Stimulated activated CD4-positive, alpha-beta T cell treated with anti-CD3 and anti-CD28 coated beads, Interleukin-1b, Interleukin-23, amount 100 ng/mL, for 24 hours (primary cell): ENCODE measurements around the gene TTC16.
"Not testable (repeated sequence)": the region's sequence is repeated elsewhere in the genome, so short reads cannot be mapped to it uniquely, and the experiment has no call there.

Experiments
- DNase-seq, 4 experiments: peaks; one replicate each; pipeline ENCODE4 v3.0.0-alpha.2; 2020; ENCODE audit warnings: low read depth in 4 of 4, low spot score in 1 of 4

TTC16 gene

DNA sequence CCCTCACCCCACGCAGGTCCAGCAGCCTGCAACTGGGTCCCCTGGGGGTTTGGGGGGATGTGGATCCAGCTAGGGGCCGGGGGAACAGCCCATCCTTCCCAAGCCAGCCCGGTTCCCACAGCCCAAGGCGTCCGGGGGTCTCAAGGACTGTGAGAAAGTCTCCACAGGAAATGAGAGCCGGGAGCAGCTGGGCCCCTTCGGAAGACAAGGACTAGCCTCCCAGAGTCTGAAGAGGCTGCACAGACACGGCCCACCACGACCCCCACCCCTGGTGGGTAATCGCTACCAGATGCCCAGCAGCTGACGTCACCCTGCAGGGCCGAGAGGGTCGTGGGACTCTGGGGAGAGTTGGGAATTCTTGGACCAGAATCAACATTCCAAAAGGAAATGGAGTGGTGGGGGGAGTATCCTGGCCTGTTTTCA, 52.0 kb downstream of the TTC16 start:
- DNase-seq, result no peak

DNA sequence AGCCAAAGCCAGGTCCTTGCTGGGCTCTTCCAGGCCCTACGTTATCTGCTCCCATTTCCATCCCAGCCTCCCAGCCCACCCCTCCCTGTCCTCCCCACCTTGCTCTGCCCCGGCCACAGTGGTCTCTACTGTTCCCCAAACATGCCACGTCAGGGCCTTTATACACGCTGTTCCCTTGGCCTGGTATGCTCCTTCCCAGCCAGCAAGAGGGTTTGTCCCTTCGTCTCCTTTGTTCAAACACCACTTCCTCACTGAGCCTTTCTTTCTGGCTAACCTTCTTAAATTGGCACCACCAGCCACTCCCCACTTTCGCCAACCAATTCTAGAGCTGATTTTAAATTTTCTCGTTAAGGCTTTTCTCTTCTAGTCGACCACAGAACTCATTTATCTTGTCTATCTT, 52.8 kb downstream of the TTC16 start:
- DNase-seq, result no peak

DNA sequence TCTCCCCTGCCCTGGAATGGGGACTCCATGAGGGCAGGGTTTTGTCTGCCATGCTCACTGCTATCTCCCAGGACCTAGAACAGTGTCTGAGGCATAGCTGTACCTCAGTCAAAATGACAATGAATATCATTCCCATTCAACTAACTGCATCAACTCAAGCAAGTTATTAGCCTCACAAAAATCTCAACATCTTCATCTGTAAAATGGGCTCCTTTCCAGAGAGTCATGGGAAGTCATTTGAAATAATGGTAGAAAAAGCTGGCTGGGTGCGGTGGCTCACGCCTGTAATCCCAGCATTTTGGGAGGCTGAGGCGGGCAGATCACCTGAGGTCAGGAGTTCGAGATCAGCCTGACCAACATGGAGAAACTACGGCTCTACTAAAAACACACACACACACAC, 53.2 kb downstream of the TTC16 start:
- no peak for DNase-seq

DNA sequence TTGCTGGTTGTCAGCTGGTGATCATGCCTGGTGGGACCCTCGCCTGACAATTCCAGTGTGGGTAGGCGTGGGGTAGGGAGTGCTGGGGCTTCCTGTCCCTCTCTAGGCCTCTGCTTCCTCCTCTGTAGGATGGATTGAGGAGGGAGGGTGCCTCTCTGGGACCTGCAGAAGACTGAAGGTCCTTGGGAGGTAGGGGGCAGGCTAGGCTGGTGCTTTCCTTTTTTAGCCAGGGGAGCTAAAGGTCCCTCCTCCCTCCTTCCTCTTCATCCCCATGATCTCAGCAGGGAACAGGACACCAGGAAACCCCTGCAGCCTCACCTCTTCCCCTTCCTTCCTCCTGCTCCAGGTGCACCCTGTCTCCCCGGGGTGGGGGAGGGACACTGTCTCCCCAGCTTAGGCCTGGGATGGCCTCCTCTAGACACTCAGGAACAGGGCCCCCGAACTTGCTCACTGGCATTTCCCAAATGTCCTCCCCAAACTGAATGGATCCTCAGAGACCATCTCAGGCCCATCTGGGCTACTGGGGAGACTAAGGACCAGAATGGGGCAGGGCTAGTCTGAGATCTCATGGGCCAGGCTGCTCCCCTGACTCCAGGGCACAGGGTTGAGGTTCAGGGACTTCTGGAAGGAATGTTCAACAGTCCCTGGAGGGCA, 54.2 kb downstream of the TTC16 start:
- DNase-seq, result no peak

DNA sequence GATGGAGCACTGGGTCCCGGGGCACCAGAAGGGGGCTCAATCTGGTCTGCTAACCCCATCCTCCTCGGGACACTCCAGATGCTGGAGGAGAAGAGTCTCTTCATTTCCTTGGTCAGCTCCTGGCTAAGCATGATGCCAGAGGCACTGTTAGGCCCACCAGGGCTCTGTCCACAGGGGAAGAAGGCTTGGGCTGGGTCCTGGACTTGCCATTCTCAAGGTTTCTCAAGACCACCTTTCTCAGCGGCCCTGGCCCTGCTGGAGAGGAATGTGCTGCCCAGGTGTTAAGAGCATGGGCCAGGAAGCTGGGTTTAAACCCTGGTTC, 54.7 kb downstream of the TTC16 start:
- no peak for DNase-seq

DNA sequence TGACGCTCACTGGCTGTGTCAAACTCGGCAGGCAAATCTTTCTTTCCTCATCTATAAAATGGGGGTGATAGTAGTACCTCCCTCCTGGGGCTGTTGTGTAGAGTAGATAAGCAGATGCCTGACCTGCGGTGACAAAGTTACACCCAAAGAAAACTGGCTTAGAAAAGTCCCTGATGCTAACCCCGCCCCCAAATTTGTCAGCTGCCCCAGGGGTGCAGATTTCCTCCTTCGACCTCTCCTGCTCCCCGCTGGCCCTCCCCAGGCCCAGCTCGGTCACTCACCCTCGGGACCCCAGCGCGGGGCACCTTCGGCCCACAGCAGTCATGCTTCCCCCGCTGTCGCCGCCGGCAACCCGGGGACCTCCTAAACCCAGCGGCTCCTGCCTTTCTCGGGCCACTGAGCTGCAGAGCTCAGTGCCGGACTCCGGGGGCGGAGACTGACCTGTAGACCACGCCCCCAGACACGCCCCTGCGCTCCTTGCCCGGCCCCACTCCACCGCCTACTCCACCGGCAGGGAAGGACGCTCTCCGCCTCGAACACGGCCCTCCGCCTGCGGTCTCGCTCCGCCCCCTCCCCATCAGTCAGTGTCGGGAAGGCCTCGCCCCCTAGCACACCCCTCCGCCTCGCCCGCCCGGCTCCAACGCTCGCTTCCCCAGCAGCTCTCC, 55.2 kb downstream of the TTC16 start:
- DNase-seq, result peak; percentile 90 to 97 (median 94)

DNA sequence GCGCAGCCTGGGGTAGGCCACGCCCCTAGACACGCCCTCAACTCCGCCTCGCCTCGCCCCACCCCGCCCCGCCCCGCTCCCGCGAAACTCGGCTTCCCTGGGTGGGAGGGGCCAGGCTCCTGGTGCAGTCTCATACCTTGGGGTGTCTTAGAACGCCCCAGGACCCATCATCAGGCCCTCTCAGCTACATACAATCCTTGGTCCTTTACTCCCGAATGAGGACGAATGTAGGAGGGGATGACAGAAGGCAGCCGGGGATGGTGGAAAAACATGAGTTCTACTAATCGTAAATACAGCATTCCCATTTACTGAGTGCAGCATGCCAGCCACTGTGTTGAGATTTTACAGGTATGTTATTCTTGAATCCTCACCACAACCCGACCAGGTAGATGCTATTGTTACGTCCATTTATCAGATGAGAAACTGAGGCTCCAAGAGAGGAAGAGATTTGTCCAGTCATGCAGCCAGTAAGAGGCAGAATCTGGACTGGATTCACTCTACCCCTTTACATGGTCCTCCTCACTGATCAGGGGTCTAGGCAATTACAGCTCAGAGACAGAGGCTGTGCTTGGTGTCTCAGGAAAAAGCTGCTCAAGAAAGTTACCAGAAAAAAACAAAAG, 55.8 kb downstream of the TTC16 start:
- no peak for DNase-seq

DNA sequence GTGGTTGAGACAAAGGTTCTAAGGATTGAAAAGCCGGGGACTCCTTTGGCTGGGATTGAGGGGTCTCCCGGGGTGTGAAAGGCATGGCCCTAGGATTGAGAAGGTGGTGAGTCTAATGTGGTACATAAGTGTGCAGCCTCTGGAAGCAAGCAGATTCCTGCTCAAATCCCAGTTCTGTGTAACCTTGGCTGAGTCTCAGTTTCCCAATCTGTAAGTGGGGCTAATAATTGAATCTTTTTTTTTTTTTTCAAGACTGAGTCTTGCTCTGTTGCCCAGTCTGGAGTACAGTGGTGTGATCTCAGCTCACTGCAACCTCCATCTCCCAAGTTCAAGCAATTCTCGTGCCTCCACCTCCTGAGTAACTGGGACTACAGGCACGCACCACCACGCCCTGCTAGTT, 56.7 kb downstream of the TTC16 start:
- no peak for DNase-seq

DNA sequence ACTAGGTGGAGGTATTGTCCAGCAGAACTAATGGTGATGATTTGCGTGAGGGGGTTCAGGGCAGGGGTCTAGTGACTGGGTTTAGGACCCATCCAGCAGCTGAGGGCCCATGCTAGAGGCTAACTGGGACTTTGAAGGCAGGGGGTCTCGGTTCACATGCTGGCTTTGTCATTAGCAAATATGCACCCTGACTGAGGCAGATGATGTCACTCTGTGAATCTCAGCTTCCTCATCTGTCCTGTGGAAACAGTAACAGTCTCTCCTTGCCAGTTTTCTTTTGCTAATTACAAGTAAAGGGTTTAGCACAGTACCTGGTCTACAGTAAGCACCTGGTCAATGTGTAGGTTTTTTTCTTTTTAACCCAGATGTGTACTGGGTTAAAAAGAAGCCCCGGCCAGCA, 57.4 kb downstream of the TTC16 start:
- DNase-seq, result no peak

DNA sequence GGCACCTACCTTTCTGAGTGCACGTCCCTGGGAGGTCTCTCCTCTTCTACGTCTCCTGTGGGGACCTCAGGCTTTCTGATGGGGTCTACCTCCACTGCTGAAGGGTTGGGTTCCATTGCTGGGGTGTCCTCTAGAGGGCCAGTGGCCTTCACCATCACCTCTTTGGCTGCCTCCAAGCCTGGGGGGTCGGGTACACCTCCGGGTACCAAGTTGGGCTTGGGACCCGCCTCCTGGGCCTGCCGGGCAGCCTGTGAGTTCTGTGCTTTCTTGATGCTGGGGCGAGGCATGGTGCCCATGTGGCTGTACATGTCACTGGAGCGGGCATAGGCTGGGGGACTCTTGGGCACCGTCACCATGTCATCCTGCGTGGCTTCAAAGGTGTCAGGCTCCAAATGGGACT, 58.1 kb downstream of the TTC16 start:
- no peak for DNase-seq

DNA sequence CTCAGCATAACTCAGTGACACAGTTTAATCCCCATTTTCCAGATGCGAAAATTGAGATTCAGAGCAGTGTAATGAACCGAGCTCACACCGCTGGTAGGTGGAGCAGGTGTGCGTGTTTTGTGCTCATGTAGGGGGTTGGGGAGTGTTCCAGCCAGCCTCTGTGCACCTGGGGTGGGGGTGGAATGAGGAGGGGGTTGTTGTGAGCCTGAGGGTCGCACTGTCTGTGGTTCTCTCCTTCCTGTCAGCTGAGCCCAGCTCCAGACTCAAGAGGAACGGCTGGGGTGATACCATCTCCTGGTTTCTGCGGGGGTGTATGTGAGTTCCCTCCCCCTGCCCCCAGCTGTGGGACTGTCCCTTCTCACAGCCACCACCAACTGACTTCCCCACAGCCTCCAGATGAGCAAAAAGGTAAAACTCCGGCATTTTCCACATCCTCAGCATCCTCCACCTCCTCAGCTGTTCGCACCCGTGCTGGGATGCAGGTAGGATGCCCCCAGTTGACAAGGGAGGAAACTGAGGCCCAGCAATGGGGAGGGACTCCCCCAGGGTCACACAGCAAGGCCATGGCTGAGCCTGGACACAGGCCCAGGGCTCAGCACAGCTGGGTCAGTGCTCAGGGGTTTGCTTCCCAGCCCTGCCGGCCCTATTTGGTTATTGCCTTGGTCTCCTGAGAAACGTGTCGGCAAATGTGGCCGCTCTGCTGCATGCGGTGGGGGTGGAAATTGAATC, 60.5 kb downstream of the TTC16 start:
- peak in 2 of 4 experiments; percentile 53 to 76 for DNase-seq

DNA sequence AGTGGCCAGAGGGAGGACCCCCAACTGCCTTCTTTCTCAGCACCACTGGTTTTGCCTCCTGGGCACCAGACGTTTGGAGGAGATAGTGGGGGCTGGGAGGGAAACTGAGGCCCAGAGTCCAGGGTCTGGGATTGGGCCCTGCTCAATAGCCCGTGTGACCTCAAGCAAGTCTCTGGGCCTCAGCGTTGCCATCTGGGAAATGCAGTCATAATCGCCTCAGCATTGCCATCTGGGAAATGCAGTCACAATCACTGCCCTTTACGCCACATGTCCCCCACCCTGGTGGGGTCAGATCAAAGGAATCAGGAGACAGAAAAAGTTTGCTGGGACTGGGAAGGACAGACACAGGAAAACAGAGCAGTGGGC, 61.0 kb downstream of the TTC16 start:
- DNase-seq, result no peak

DNA sequence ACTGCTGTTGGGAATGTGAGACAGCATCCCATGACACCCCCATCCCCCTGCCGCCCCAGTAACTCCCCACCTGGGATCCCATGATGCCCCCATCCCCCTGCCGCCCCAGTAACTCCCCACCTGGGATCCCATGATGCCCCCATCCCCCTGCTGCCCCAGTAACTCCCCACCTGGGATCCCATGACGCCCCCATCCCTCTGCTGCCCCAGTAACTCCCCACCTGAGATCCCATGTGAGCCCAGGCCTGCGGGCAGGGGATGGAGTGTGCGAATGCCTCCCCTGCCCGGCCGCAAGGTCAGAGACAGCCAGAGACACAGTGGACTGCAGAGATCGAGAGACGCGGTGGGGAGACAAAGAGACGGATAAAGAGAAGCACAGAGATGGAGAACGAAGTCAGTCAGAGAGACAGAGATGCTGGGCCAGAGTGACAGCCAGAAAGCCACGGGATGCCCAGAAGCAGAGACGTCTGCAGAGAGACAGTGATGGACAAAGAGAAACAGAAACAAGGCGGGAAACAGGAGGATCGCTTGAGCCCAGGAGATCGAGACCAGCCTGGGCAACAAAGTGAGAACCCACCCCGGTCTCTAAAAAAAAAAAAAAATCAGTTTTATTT, 61.6 kb downstream of the TTC16 start:
- DNase-seq, result no peak

DNA sequence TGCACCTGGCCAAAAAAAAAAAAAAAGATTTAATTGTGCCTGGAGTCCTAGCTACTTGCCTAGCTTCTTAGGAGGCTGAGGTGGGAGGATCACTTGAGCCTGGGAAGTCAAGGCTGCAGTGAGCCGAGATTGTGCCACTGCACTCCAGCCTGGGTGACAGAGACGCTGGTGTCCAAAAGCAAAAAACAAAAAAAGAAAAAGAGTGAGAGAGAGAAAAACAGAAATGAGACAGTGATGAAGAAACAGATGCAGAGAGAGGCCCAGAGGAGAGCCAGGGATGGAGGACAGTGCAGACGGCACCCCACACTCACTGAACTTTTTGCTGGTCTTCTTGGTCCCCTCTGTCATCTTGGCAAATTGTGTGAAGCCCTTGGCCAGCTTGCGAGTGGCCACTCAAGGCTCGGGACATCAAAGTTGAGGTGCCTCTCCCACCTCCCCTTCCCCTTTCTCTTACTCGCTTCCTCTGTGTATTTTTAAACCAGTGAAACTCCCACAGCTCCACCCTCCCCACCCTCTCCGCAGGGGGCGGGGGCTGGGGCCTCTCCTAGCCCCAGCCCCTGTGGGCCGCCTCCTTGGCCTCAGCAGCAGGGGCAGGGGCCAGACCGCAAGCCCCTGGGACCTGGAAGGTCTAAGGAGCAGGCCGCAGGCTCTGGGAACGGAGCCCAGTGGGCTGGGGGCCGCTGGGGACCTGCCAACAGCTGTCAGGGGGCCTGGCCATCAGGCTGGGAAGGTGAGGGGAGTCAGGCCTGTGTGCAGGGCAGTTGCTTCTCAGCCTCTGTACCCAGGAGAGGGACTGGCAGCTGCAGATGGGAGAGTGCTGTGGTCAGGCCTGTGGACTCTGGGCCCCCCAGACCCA, 62.6 kb downstream of the TTC16 start, which contains the start of gene SH2D3C:
SH2D3C (minus strand) TSS at position 387 of the 856 bp plus-strand sequence; CDS start at position 348, 39 bp downstream.
- no peak for DNase-seq

DNA sequence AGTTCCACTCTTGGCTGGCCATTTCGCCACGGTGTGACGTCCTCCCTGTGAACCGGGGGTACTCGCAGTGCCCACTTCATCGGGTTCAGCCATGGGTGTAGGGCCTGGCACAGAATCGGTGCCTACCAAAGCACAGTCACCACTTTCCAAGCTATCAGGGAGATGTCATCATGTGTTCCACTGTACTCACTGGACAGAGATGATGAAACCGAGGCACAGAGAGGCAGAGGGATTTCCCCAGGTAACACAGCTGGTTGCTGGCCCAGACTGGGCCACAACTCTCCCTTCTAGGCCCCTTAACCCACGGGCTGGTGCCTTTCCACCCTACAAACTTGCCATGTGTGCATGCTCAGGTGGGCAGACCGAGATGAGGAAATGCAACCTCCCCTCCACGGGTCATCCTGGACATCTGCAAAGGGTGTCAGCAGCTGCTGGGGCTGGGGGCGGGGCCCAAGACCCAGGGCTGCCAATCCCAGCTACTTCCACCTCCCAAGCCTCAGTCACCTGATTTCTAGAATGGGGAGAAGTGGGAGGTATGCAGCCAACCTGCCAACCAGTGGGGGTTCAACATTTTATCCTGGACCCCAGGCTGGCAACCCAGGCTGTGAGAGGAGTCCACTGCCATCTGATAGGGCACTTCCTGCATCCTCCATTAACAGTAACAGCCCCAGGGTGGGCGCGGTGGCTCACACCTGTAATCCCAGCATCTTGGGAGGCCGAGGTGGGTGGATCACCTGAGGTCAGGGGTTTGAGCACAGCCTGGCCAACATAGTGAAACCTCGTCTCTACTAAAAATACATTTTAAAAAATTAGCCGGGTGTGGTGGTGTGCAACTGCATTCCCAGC, 63.5 kb downstream of the TTC16 start:
- DNase-seq, result peak in 1 of 4 experiments; percentile 57

DNA sequence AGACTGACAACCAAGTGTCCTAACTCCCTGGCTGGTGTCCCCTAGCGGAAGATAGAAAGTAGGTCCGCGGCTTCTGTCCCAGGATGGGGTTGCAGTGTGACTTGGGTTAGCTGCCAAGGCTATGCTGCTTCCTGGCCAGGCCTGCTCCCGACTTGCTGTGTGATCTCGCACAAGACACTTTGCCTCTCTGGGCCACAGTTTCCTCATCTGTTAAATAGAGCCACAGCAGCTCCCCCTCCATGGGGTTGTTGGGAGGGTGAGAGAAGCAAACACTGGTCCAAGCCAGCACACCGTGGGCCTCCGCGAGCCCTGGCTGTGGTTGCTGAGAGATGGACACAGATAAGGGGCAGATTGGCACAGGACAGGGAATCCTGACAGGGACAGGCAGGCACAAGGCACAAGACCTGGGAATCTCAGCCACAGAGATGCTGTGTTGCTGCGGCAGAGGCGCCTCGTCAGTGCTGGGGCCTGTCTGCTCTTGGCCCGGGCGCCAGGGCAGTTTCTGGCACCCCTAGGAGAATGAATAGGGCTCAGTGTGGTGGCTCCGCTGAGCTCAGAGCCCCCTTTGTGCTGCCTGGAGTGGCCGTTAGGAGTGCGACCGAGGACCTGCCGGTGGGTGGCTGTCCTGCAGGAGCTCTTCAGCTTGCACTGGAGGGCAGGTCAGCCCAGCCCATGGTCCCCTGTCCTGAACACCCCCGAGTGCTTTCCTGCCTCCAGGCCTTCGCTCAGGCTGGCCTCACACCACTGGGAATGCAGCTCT, 64.4 kb downstream of the TTC16 start:
- DNase-seq, result no peak

DNA sequence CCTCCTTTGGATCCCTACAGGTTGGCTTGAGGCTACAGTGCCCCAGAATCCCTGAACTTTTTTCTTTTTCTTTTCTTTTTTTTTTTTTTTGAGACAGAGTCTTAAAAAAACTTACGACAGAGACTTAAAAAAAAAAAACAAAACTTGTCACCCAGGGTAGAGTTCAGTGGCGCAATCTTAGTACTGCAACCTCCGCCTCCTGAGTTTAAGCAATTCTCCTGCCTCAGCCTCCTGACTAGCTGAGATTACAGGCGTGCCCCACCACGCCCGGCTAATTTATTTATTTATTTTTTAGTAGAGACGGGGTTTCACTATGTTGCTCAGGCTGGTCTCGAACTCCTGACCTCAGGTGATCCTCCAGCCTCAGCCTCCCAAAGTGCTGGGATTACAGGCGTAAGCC, 65.0 kb downstream of the TTC16 start:
- DNase-seq, result not testable (repeated sequence)
